H9 (cell line): ENCODE measurements around the gene ARHGEF1. TPM values are rescaled to one million over a fixed set of nuclear protein-coding genes. Genes with fewer than 3 reads are reported as not detected.

Experiments used
- DNase-seq: peaks from one replicate; pipeline ENCODE4 v3.0.0-alpha.2; 2017
- H2AFZ ChIP-seq: one replicate; pipeline ENCODE4 v1.6.1; 2013; ENCODE audit warnings: mild to moderate bottlenecking, low read length, control low read depth, moderate library complexity
- H2AK5ac ChIP-seq: 2 replicates; pipeline ENCODE4 v1.6.1; 2013; ENCODE audit warnings: low read length, control low read depth, mixed read lengths; ENCODE audit not compliant: insufficient read length
- H2BK120ac ChIP-seq: one replicate; pipeline ENCODE4 v1.6.1; 2013; ENCODE audit warnings: low read depth, mild to moderate bottlenecking, low read length, control low read depth, inconsistent platforms; ENCODE audit not compliant: poor library complexity, severe bottlenecking
- H2BK12ac ChIP-seq: 2 replicates; pipeline ENCODE4 v1.6.1; 2013; ENCODE audit warnings: low read length, control low read depth, mixed read lengths, low read depth; ENCODE audit not compliant: insufficient read length
- H2BK15ac ChIP-seq: 2 replicates; pipeline ENCODE4 v1.6.1; 2013; ENCODE audit warnings: low read depth, low read length, control low read depth
- H2BK20ac ChIP-seq: one replicate; pipeline ENCODE4 v1.6.1; 2013; ENCODE audit warnings: low read depth, mild to moderate bottlenecking, low read length, control low read depth, inconsistent platforms; ENCODE audit not compliant: poor library complexity, severe bottlenecking
- H2BK5ac ChIP-seq: 2 replicates; pipeline ENCODE4 v1.6.1; 2013; ENCODE audit warnings: low read length, control low read depth, mixed read lengths; ENCODE audit not compliant: insufficient read length
- H3K14ac ChIP-seq: 2 replicates; pipeline ENCODE4 v1.6.1; 2013; ENCODE audit warnings: low read length, control low read depth; ENCODE audit not compliant: insufficient read depth
- H3K18ac ChIP-seq: 2 replicates; pipeline ENCODE4 v1.6.1; 2013; ENCODE audit warnings: low read depth, mild to moderate bottlenecking, mixed read lengths, low read length, control low read depth; ENCODE audit not compliant: insufficient read length
- H3K23ac ChIP-seq: 2 replicates; pipeline ENCODE4 v1.6.1; 2013; ENCODE audit warnings: low read length, control low read depth, mixed read lengths, low read depth; ENCODE audit not compliant: insufficient read length
- H3K23me2 ChIP-seq: 2 replicates; pipeline ENCODE4 v1.6.1; 2013; ENCODE audit warnings: low read depth, mild to moderate bottlenecking, mixed read lengths, low read length, control low read depth; ENCODE audit not compliant: insufficient read length, poor library complexity, severe bottlenecking
- H3K27ac ChIP-seq: 2 replicates; pipeline ENCODE4 v1.5.1; 2013; ENCODE audit warnings: low read length, control low read depth, mixed read lengths, low read depth; ENCODE audit not compliant: insufficient read length
- H3K27me3 ChIP-seq: 2 replicates; pipeline ENCODE4 v1.6.1; 2013; ENCODE audit warnings: low read length, control low read depth, inconsistent platforms; ENCODE audit not compliant: insufficient read depth
- H3K4ac ChIP-seq: 2 replicates; pipeline ENCODE4 v1.6.1; 2013; ENCODE audit warnings: low read depth, mild to moderate bottlenecking, control low read depth, inconsistent platforms, low read length, moderate library complexity
- H3K4me1 ChIP-seq: 2 replicates; pipeline ENCODE4 v1.6.1; 2013; ENCODE audit warnings: low read length, control low read depth, inconsistent platforms; ENCODE audit not compliant: insufficient read depth
- H3K4me2 ChIP-seq: 2 replicates; pipeline ENCODE4 v1.6.1; 2013; ENCODE audit warnings: low read length, control low read depth, mixed read lengths; ENCODE audit not compliant: insufficient read length, insufficient read depth
- H3K56ac ChIP-seq: 2 replicates; pipeline ENCODE4 v1.6.1; 2013; ENCODE audit warnings: low read depth, mild to moderate bottlenecking, mixed read lengths, low read length, control low read depth; ENCODE audit not compliant: insufficient read length
- H3K79me1 ChIP-seq: 2 replicates; pipeline ENCODE4 v1.6.1; 2013; ENCODE audit warnings: low read depth, mild to moderate bottlenecking, moderate library complexity, low read length, control low read depth, inconsistent platforms; ENCODE audit not compliant: insufficient read depth, poor library complexity, severe bottlenecking
- H3K79me2 ChIP-seq: 2 replicates; pipeline ENCODE4 v1.6.1; 2013; ENCODE audit warnings: low read length, control low read depth, inconsistent platforms; ENCODE audit not compliant: insufficient read depth
- H3K9ac ChIP-seq: 2 replicates; pipeline ENCODE4 v1.6.1; 2013; ENCODE audit warnings: low read length, control low read depth, mixed read lengths; ENCODE audit not compliant: insufficient read length; ENCODE audit errors: extremely low read depth
- H3K9me3 ChIP-seq: one replicate; pipeline ENCODE4 v1.6.1; 2013; ENCODE audit warnings: low read depth, low read length, inconsistent platforms; ENCODE audit not compliant: control insufficient read depth
- H3T11ph ChIP-seq: one replicate; pipeline ENCODE4 v1.6.1; 2013; ENCODE audit warnings: mild to moderate bottlenecking, low read length, control low read depth, inconsistent platforms
- H4K20me1 ChIP-seq: one replicate; pipeline ENCODE4 v1.6.1; 2013; ENCODE audit not compliant: control insufficient read depth, insufficient read length, insufficient read depth
- H4K5ac ChIP-seq: 2 replicates; pipeline ENCODE4 v1.6.1; 2013; ENCODE audit warnings: low read depth, mild to moderate bottlenecking, mixed read lengths, low read length, control low read depth; ENCODE audit not compliant: insufficient read length
- H4K8ac ChIP-seq: replicated peaks from 2 replicates; pipeline ENCODE4 v1.6.1; 2013; ENCODE audit warnings: low read length, control low read depth, mixed read lengths, low read depth; ENCODE audit not compliant: insufficient read length
- H4K91ac ChIP-seq: 2 replicates; pipeline ENCODE4 v1.6.1; 2013; ENCODE audit warnings: low read depth, mild to moderate bottlenecking, moderate library complexity, mixed read lengths, low read length, control low read depth; ENCODE audit not compliant: insufficient read length
- H3K27ac Mint-ChIP-seq, 3 experiments: 2 replicates in 2 of 3; 3 replicates in 1 of 3; pipeline ENCODE4 v1.8.0; 2020 to 2021; ENCODE audit warnings: mixed read lengths in 3 of 3, mild to moderate bottlenecking in 1 of 3, moderate library complexity in 1 of 3
- H3K27me3 Mint-ChIP-seq: 2 replicates; pipeline ENCODE4 v1.8.0; 2021; ENCODE audit warnings: low read depth, mild to moderate bottlenecking, moderate library complexity, mixed read lengths
- H3K36me3 Mint-ChIP-seq, 3 experiments: 2 replicates in 2 of 3; 3 replicates in 1 of 3; pipeline ENCODE4 v1.8.0; 2020 to 2021; ENCODE audit warnings: low read depth in 3 of 3, mixed read lengths in 3 of 3; ENCODE audit not compliant: insufficient read depth in 1 of 3
- H3K4me1 Mint-ChIP-seq, 2 experiments: 2 replicates each; pipeline ENCODE4 v1.8.0; 2020; ENCODE audit warnings: mixed read lengths in 2 of 2
- H3K4me3 Mint-ChIP-seq, 2 experiments: 2 replicates in 1 of 2; 3 replicates in 1 of 2; pipeline ENCODE4 v1.8.0; 2020 to 2021; ENCODE audit warnings: mild to moderate bottlenecking in 2 of 2, mixed read lengths in 2 of 2, moderate library complexity in 1 of 2
- H3K9me3 Mint-ChIP-seq, 2 experiments: 2 replicates in 1 of 2; 3 replicates in 1 of 2; pipeline ENCODE4 v1.8.0; 2020; ENCODE audit warnings: mild to moderate bottlenecking in 2 of 2, mixed read lengths in 2 of 2, moderate library complexity in 1 of 2
- WGBS: extraction: QIAGEN DNeasy Blood & Tissue Kit; methylation state at CpG from one replicate; pipeline ENCODE4 v1.1.7; 2013; ENCODE audit warnings: missing lambda C conversion rate, low lambda C conversion rate, mixed read lengths; ENCODE audit not compliant: insufficient read length; ENCODE audit errors: extremely low coverage; 5-methylcytosine and 5-hydroxymethylcytosine counted together
- total RNA-seq: library from RNA; stranded (reverse); gene quantifications from 2 replicates; pipeline ENCODE4 v1.2.1, GENCODE V29; 2021
- TF ChIP-seq, protein P1 (sequence below): fragments of 200-600 bp; sonication (generic); conservative IDR thresholded peaks from 3 replicates; pipeline ENCODE4 v1.8.0; 2021; ENCODE audit warnings: antibody characterized with exemption, mild to moderate bottlenecking

The ARHGEF1 gene
- total RNA-seq, 1 experiment from 2014 or later, result 50.3 TPM

DNA sequence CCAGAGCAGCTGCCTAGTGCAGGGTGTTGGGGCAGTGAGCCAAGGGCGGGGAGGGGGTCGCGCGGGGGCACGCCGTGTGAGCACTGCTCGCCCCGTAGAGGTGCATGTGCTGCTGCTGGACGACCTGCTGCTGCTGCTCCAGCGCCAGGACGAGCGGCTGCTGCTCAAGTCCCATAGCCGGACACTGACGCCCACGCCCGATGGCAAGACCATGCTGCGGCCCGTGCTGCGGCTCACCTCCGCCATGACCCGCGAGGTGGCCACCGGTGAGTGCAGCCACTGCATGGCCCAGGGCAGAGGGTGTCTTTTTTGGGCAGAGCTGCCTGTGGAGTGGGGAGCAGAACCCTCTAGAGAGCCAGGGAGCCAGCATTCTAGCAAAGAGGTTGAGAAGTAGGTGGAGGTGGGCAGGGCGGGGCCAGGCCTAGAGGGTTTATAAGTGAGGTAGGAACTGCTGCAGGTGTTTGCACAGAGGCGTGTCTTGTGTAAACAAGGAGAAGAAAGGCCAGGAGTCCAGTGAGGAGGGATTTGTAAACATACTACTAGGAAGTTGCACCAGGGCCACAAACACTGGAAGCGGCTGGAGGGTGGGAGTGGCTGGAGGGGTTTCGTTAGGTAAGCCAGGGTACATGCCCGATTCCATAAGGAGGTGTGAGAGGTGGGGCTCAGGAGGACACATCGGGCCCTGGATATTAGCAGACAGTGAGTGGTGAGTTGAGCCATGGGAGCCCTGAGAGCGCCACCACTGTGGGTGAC lies 21.3 kb downstream of the ARHGEF1 start:
- no peak overlapping the region for H3K9ac ChIP-seq
- no peaks in the 10 kb centered on the region for H3K9me3 ChIP-seq
- H3K14ac ChIP-seq, result no peak overlapping the region
- no peaks in the 10 kb centered on the region for H3K23me2 ChIP-seq
- Mint-ChIP-seq H3K4me1 (peaks cover 0 to 14% of the 10 kb centered on the region in 2 experiments; a peak in 2 of 4 replicates), H3K9me3 (no peaks in the 10 kb centered on the region), H3K27me3 (peaks cover 3% of the 10 kb centered on the region), H3K27ac (no peak overlapping the region; a peak in 2 of 7 replicates), H3K36me3 (peaks cover 17 to 61% (median 48%) of the 10 kb centered on the region in 3 experiments; a peak in 6 of 7 replicates), H3K4me3 (no peak overlapping the region)
- no peak overlapping the region for H2BK15ac ChIP-seq
- no peaks in the 10 kb centered on the region for H3K79me1 ChIP-seq
- TF ChIP-seq, protein P1, sequence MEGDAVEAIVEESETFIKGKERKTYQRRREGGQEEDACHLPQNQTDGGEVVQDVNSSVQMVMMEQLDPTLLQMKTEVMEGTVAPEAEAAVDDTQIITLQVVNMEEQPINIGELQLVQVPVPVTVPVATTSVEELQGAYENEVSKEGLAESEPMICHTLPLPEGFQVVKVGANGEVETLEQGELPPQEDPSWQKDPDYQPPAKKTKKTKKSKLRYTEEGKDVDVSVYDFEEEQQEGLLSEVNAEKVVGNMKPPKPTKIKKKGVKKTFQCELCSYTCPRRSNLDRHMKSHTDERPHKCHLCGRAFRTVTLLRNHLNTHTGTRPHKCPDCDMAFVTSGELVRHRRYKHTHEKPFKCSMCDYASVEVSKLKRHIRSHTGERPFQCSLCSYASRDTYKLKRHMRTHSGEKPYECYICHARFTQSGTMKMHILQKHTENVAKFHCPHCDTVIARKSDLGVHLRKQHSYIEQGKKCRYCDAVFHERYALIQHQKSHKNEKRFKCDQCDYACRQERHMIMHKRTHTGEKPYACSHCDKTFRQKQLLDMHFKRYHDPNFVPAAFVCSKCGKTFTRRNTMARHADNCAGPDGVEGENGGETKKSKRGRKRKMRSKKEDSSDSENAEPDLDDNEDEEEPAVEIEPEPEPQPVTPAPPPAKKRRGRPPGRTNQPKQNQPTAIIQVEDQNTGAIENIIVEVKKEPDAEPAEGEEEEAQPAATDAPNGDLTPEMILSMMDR, result no peak
- no peak overlapping the region for H2BK5ac ChIP-seq
- no peak for DNase-seq
- H2BK20ac ChIP-seq, result no peak overlapping the region
- H3T11ph ChIP-seq, result no peak overlapping the region
- no CpG with 5 or more reads among the region's 30 CpGs for WGBS
- no peak overlapping the region for H2AK5ac ChIP-seq
- H4K91ac ChIP-seq, result no peak overlapping the region
- no peak overlapping the region for H4K8ac ChIP-seq
- H2BK120ac ChIP-seq, result no peak overlapping the region
- H3K27ac ChIP-seq, result no peak overlapping the region
- H3K4ac ChIP-seq, result no peak overlapping the region
- H2AFZ ChIP-seq, result no peak overlapping the region
- no peak overlapping the region for H4K5ac ChIP-seq
- no peak overlapping the region for H2BK12ac ChIP-seq
- no peak overlapping the region for H3K4me2 ChIP-seq
- no peak overlapping the region for H3K18ac ChIP-seq
- H3K4me1 ChIP-seq, result no peaks in the 10 kb centered on the region
- no peaks in the 10 kb centered on the region for H3K79me2 ChIP-seq
- H3K56ac ChIP-seq, result no peak overlapping the region
- H4K20me1 ChIP-seq, result no peaks in the 10 kb centered on the region
- H3K27me3 ChIP-seq, result no peaks in the 10 kb centered on the region; the same call in 1 of the 2 replicates
- H3K23ac ChIP-seq, result no peak overlapping the region
